GM03348 (cell line): ENCODE results near the gene NINL.
"Not testable (repeated sequence)": the region's sequence is repeated elsewhere in the genome, so short reads cannot be mapped to it uniquely, and the experiment has no call there.

Experiments used
- DNase-seq: peaks from one replicate; pipeline ENCODE4 v3.0.0; 2012; ENCODE audit warnings: low spot score

Gene NINL

GRCh38 chr20:25532015-25532751 lies 53.1 kb downstream of the NINL start:
- no peak for DNase-seq

GRCh38 chr20:25529295-25529951 lies 55.9 kb downstream of the NINL start:
- DNase-seq: no peak

GRCh38 chr20:25527949-25528348 lies 57.4 kb downstream of the NINL start:
- no peak for DNase-seq

- no peak for DNase-seq
Observed at GRCh38 chr20:25526446-25526845, 58.9 kb downstream of the NINL start.

GRCh38 chr20:25525867-25526266 lies 59.5 kb downstream of the NINL start:
- peak; percentile 94 for DNase-seq

- no peak for DNase-seq
Observed at GRCh38 chr20:25525295-25525694, 60.0 kb downstream of the NINL start.

- no peak for DNase-seq
Observed at GRCh38 chr20:25521382-25521781, 63.9 kb downstream of the NINL start.

GRCh38 chr20:25517124-25517523 lies 68.2 kb downstream of the NINL start:
- no peak for DNase-seq

GRCh38 chr20:25514747-25515340 lies 70.5 kb downstream of the NINL start:
- no peak for DNase-seq

GRCh38 chr20:25514195-25514594 lies 71.1 kb downstream of the NINL start:
- DNase-seq: no peak

GRCh38 chr20:25512709-25513108 lies 72.6 kb downstream of the NINL start:
- DNase-seq: no peak

GRCh38 chr20:25511183-25511582 lies 74.1 kb downstream of the NINL start:
- no peak for DNase-seq

GRCh38 chr20:25510721-25511120 lies 74.6 kb downstream of the NINL start:
- no peak for DNase-seq

GRCh38 chr20:25510202-25510601 lies 75.1 kb downstream of the NINL start:
- no peak for DNase-seq

- DNase-seq: no peak
Observed at GRCh38 chr20:25509084-25509483, 76.2 kb downstream of the NINL start.

GRCh38 chr20:25508083-25508770 lies 77.1 kb downstream of the NINL start:
- DNase-seq: no peak

- no peak for DNase-seq
Observed at GRCh38 chr20:25507385-25508082, 77.8 kb downstream of the NINL start.

GRCh38 chr20:25504366-25505135 lies 80.8 kb downstream of the NINL start:
- no peak for DNase-seq

- DNase-seq: no peak
Observed at GRCh38 chr20:25503936-25504335, 81.4 kb downstream of the NINL start.

- DNase-seq: not testable (repeated sequence)
Observed at GRCh38 chr20:25503051-25503639, 82.2 kb downstream of the NINL start.

GRCh38 chr20:25500880-25501351 lies 84.4 kb downstream of the NINL start:
- no peak for DNase-seq
